Endothelial cell of hepatic sinusoid (primary cell): ENCODE data around the gene BICC1.

Source experiments
- in situ Hi-C: cut with HindIII; loops from 2 replicates; pipeline ENCODE4 v1.10.0; 2017; ENCODE audit warnings: low sequenced_read_pairs

Gene BICC1

DNA sequence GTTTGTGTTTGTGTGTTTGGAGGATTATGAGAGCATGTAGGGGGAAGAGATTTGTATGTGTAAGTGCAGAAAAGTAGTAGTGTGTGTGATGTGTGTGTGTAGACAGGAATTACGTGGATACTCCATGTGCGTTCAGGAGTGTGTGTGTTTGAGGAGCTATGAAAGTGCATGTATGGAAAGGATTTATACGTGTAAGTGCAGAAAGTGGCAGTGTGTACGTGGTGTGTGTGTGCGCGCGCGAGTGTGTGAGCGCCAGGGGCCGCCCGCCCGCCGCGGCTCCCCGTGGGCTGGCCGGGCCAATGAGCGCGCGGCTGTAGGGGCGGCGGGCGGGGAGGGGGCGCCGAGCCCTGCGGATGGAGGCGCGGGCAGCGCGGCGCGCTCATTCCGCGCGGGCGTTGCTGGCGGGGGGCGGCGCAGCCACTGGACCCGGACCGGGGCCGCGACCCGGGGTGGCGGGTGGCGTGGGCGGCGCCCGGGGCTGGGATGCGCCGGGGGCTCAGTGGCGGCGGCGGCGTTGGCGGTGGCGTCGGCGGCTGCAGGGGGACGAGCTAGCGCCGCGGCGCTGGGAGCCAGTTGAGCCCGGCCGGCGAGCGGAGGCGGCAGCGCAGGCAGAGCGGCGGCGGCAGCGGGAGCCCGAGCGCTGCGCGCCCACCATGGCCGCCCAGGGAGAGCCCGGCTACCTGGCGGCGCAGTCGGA, at the start of gene BICC1:
BICC1 (plus strand) TSS at position 382 of the 697 bp plus-strand sequence; CDS start at position 654, 272 bp downstream.
- in situ Hi-C loops = no loop called here

DNA sequence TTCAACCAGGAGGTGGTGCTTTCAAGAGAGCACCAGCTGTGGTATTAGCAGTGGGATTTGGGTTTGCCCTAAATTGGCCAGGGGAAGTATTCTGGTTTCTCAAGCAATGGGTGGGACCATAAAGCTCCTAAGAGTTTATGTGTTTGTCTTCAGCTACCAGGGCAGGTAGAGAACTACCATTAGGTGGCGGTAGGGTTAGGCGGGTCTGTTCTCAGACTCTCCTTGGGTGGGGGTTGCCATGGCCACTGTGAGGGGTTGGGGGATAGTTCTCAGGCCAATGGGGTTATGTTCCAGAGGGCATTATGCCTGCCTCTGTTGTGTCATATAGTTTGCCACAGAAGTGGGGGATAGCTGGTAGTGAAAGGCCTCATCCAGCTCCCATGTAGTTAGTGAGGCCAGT, 47.7 kb upstream of the BICC1 start:
- in situ Hi-C loops = no loop called here

DNA sequence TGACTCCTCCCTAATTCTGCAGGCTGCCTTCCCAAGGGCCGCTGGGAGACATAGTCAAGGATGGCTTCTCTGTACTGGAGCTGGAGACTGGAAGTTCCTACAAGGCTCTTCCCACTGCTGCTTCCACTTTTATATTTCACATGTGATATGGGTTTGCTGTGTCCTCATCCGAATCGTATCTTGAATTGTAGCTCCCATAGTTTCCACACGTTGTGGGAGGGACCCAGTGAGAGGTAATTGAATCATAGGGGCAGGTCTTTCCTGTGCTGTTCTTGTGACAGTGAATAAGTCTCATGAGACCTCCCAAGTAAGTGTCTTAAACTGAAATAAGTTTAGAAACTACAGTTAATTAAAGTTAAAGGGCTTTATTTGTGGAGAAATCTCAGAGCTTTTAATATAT, 47.0 kb upstream of the BICC1 start:
- in situ Hi-C loops = no loop called here

- in situ Hi-C loops = no loop called here
These were observed 44.6 kb upstream of the BICC1 start for GRCh38 chr10:58467931-58468635.

DNA sequence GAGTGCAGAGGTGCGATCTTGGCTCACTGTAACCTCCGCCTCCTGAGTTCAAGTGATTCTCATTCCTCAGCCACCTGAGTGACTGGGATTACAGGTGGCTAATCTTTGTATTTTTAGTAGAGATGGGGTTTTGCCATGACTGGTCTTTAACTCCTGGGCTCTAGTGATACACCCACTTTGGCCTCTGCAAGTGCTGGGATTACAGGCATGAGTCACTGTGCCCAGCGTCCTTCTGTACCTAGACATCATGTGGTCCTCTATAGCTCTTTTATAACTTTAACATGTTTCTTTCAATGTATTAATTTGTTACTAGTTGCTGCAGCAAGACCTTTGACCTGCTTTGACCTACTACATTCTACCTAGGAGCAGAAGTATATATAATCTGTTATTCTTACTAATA, 38.7 kb upstream of the BICC1 start:
- in situ Hi-C loops = no loop called here

DNA sequence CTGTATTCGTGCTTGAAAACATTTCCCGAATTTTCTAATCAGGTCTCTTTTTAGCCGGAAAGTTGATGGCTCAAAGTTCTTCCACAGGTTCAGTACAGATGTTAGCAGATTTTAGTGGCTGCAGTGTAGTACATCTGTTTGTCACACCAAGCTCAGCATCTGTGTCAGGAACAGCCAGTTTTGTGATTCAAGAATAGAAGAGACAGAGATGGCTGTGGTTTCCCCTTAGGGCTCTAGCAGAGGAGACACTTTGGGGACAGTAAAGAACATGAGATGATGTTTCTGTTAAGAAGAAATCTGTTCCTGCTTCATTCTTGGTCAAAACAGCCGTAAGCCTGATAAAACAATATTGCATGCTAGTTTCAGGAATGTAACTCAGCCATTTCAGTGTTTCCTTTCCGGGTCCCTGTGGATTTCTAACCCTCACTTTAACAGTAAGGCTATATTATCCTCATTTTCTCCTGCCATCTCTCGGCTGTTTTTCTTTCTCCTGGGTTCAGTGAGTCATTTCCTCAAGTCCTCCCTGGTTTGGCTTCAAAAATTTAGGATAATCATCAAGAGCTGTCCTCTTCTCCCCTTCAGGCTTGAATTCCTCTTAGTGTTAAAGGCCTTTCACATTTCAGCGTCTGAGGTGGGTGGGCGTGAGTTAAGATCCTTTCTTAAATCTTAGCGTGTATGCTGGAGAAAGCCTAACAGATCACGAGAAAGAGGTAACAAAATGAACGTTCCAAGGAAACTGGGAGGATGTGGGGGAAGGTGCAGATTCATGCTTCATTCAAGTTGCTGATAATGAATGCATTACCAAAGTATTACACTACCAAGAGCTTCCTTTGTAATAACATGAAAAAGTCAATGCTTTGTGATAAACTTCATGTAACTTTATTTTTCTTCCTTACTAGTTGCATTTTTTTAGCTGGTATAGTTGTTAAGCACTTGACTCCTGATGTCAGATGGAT, 37.1 kb upstream of the BICC1 start:
- in situ Hi-C loops = no loop called here

DNA sequence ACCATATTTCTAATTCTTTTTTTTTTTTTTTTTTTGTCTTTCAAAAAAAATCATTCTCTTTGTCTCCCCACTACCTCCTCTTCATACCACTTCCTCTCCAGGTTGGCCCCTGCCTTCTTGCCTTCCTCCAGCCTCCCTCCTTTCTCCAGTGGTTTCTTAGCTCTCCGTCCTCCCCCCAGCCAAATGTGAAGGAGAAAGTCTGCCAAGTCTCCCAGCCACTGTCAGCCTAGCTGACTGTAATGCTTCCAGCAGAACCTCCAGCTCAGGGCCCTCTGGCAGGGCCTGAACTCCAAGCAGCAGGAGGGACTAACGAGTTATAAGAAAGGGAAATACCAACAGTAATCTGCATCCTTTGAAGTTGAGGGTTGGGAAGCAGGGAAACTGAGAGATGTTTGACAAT, 35.5 kb upstream of the BICC1 start:
- in situ Hi-C loops = no loop called here

- in situ Hi-C loops = no loop called here
These were observed 34.8 kb upstream of the BICC1 start for GRCh38 chr10:58477902-58478301.

DNA sequence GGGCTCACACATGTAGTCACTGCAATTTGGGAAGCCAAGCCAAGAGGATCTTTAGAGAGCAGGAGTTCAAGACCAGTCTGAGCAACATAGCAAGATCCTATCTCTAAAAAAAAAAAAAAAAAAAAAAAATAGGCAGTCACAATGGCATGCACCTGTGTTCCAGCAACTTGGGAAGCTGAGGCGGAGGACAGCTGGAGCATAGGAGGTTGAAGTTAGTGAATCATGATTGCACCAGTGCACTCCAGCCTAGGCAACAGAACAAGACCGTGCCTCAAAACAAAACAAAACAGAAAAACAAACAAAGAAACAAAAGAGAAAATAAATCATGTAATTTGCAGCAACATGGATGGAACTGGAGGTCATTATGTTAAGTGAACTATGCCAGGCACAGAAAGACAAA, 33.6 kb upstream of the BICC1 start:
- in situ Hi-C loops = no loop called here

DNA sequence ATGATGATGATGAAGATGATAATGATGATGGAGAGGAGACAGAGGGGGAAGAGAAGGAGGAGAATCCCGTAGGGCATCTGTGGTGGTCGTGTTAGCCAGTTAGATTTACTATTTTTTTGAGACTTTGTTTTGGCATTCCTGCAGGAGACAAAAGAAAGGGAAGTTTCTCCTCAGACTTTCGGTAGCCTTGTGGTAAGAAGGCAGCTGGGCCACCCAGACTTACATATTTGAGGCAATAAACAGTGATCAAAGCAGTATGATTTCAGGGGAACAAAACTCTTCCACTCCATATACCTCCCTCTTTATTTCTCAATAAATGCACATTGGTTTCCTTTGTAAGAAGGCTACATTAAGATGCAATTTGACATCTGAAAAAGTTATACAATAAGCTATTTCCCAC, 32.4 kb upstream of the BICC1 start:
- in situ Hi-C loops = no loop called here

- in situ Hi-C loops = no loop called here
These were observed 31.0 kb upstream of the BICC1 start for GRCh38 chr10:58481569-58482109.

DNA sequence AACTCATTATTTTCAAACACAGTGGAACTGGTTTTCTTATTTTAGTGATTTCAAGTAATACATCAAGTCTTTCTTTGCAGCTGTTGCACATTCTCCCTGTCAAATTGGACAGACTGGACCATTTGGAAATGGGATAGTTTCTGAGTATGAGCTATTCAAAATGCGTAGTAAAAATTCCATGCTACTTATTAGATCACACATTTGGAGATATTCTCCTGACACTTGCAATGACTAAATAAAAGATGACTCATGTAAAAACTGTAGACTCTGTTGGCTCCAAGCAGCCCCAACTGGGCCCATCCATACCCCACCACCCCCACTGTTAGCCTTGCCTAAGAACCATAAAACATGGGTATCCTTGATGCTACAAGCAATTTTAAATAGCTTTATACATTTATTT, 25.9 kb upstream of the BICC1 start:
- in situ Hi-C loops = no loop called here

DNA sequence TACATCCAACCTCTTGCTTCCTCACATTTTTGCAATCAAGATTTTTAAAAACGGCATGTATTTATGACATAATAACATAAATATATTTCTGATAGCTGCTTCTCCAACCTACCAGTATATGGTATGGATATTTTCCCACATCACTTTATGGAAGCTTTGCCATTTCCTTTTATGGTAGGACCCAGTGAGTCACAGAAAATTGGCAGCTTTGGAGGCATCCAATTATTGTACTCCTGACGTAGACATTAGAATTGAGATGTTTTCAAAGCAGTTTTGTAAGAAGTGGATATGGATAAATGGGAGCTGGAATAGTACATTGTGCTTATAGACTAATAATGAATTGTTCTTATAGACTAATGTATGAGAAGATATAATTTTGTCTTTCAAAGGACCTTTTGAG, 23.8 kb upstream of the BICC1 start:
- in situ Hi-C loops = no loop called here

- in situ Hi-C loops = no loop called here
These were observed 9.7 kb upstream of the BICC1 start for GRCh38 chr10:58502956-58503355.

DNA sequence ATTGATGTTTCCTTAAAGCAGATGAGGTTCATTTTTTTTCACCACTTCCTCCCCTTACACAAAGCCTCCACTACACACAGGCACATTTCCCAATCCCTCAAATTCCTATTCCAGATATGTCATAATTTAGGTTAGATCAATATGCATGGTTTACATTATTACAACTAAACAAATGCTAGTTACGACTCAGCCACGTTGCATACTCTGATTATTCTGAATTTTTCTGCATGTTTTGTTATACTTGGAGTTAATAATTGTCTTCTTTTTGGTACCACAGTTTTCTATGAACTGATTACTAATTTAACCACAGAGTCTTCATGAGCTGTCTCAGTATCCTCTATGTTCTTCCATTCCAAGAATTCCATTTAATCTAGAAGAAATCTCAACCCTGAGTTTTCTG, 4.4 kb upstream of the BICC1 start:
- in situ Hi-C loops = no loop called here

GRCh38 chr10:58511765-58512490, 744 bp upstream of the BICC1 start:
- in situ Hi-C loops = no loop called here

DNA sequence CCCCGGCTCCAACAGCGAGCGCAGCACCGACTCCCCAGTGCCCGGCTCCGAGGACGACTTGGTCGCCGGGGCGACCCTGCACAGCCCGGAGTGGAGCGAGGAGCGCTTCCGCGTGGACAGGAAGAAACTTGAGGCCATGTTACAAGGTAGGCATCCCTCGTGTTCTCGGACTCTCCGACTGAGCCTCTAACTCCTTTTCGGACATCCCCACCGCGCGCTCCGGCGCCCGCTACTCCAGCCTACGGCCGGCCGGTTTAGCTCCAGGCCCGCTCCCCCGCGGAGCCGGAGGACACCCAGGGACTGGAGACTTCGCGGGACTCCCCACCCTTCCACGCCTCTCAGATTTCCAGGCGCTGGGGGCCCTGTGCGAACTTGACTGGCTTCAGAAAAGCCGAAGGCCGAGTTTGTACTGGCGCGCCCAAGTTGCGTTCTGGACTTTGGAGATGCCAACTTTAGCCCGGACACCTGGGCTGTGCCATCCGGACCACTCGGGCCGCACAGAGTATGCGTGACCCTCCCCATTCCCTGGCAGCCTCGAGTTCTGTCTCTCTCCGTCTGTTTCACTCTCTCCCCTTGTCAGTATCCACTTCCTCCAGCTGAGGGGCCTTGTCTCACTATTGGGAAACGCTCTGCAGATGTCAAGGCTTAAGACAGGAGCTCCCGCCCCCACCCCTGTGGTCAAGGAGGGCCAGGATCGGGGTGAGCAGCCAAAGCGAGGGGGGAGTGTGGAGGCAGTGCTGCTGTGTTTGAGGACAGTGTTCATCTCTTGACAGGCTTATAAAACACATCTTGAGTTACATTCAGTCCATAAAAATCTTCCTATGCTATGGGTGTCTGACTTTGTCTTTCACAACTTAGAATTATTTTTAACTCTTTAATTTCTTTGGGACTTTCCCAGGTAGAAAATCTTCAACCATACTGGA, 777 bp downstream of the BICC1 start:
- in situ Hi-C loops = no loop called here

- in situ Hi-C loops = no loop called here
These were observed 1.6 kb downstream of the BICC1 start for GRCh38 chr10:58514111-58514770.
